HCT116 (cell line): Measurements from ENCODE around the gene XRN2. TPM values are rescaled to one million over a fixed set of nuclear protein-coding genes. Genes with fewer than 3 reads are reported as not detected.

Experiments
- ATAC-seq: fragments of 200-7000 bp; cut with Tn5 transposase; 2 replicates; pipeline ENCODE4 v1.9.1; 2020; ENCODE audit warnings: mild to moderate bottlenecking, moderate library complexity
- BruUV-seq: library from RNA; stranded (reverse); fragments of 400-500 nt; replicated peaks from 2 replicates; lab custom pipeline; 2021; lab: Mats Ljungman, UMichigan
- CTCF ChIA-PET: fragments of 300-600 bp; sonication (Branson Sonifier 250); formaldehyde crosslinking; loops from one replicate; lab custom pipeline; 2021; ENCODE audit warnings: antibody characterized with exemption; lab: Charles Lee
- POLR2A ChIA-PET: fragments of 300-600, 350-600 bp; sonication (Branson Sonifier 250); formaldehyde crosslinking; loops from one replicate; lab custom pipeline; 2021; ENCODE audit warnings: antibody characterized with exemption; lab: Charles Lee
- RAD21 ChIA-PET, 2 experiments: fragments of 300-600 bp; sonication (Branson Sonifier 250); formaldehyde crosslinking; loops; one replicate each; lab custom pipeline; 2023; ENCODE audit warnings: low total read pairs in 2 of 2; ENCODE audit not compliant: uncharacterized antibody in 2 of 2, unreplicated experiment in 2 of 2, low non-redundant PET in 1 of 2; lab: Charles Lee
- DNase-seq: peaks from one replicate; pipeline ENCODE4 v3.0.0-alpha.2; 2010; ENCODE audit warnings: low read depth, low spot score
- H2AFZ ChIP-seq: fragments of 200-600 bp; shearing (Covaris generic), sonication (generic); 2 replicates; pipeline ENCODE4 v1.6.1; 2017; ENCODE audit warnings: low read depth, mixed run types, mixed read lengths, antibody characterized with exemption, low read length; ENCODE audit not compliant: poor library complexity, severe bottlenecking
- H3K27ac ChIP-seq: 2 replicates; pipeline ENCODE4 v1.5.1; 2012; ENCODE audit warnings: low read depth, low read length
- H3K27me3 ChIP-seq: fragments of 200-600 bp; sonication (generic); 2 replicates; pipeline ENCODE4 v1.6.1; 2016; ENCODE audit warnings: mixed run types, low read length, mixed read lengths; ENCODE audit not compliant: insufficient read depth
- H3K36me3 ChIP-seq, 2 experiments: fragments of 200-500 bp in 1 of 2; fragments of 200-600 bp in 1 of 2; sonication (Bioruptor generic) in 1 of 2; sonication (generic) in 1 of 2; 2 replicates each; pipeline versions ENCODE4 v1.5.1 to v1.6.1; 2014 to 2016; ENCODE audit warnings: low read length in 2 of 2, inconsistent platforms in 1 of 2, mixed read lengths in 1 of 2, mixed run types in 1 of 2; ENCODE audit not compliant: insufficient read depth in 2 of 2, control insufficient read depth in 1 of 2
- H3K4me1 ChIP-seq, 2 experiments: fragments of 200-600 bp in 1 of 2; sonication (generic) in 1 of 2; 2 replicates each; pipeline versions ENCODE4 v1.5.1 to v1.6.1; 2012 to 2017; ENCODE audit warnings: low read length in 2 of 2, inconsistent platforms in 1 of 2, mild to moderate bottlenecking in 1 of 2, mixed read lengths in 1 of 2, mixed run types in 1 of 2, moderate library complexity in 1 of 2; ENCODE audit not compliant: insufficient read depth in 2 of 2, control insufficient read depth in 1 of 2
- H3K4me2 ChIP-seq: fragments of 200-600 bp; sonication (generic); 2 replicates; pipeline ENCODE4 v1.6.1; 2017; ENCODE audit warnings: mixed run types, low read length, mixed read lengths
- H3K4me3 ChIP-seq, 2 experiments: fragments of 200-600 bp in 1 of 2; sonication (generic) in 1 of 2; replicated peaks in 1 of 2; 2 replicates each; pipeline ENCODE4 v1.5.1; 2011 to 2016; ENCODE audit warnings: low read length in 2 of 2, control low read depth in 1 of 2, low read depth in 1 of 2, mild to moderate bottlenecking in 1 of 2, mixed read lengths in 1 of 2, mixed run types in 1 of 2
- H3K79me2 ChIP-seq: fragments of 200-600 bp; sonication (generic); 2 replicates; pipeline ENCODE4 v1.6.1; 2017; ENCODE audit warnings: mild to moderate bottlenecking, mixed run types, low read length, moderate library complexity, mixed read lengths; ENCODE audit not compliant: insufficient read depth
- H3K9ac ChIP-seq: fragments of 200-600 bp; sonication (generic); 2 replicates; pipeline ENCODE4 v1.6.1; 2016; ENCODE audit warnings: low read length, mixed read lengths
- H3K9me2 ChIP-seq: fragments of 200-600 bp; sonication (generic), shearing (Covaris generic); 2 replicates; pipeline ENCODE4 v1.6.1; 2017; ENCODE audit warnings: mixed run types, mild to moderate bottlenecking, moderate library complexity; ENCODE audit not compliant: insufficient read depth
- H3K9me3 ChIP-seq, 2 experiments: fragments of 200-500 bp in 1 of 2; fragments of 200-600 bp in 1 of 2; sonication (Bioruptor generic) in 1 of 2; sonication (generic) in 1 of 2; 2 replicates each; pipeline ENCODE4 v1.6.1; 2014 to 2017; ENCODE audit warnings: low read length in 2 of 2, mixed read lengths in 2 of 2, inconsistent platforms in 1 of 2, low read depth in 1 of 2, mild to moderate bottlenecking in 1 of 2, mixed run types in 1 of 2, moderate library complexity in 1 of 2; ENCODE audit not compliant: control insufficient read depth in 1 of 2, insufficient read depth in 1 of 2
- H4K20me1 ChIP-seq: fragments of 200-600 bp; sonication (generic), shearing (Covaris generic); 2 replicates; pipeline ENCODE4 v1.6.1; 2017; ENCODE audit warnings: mixed run types, mild to moderate bottlenecking, moderate library complexity; ENCODE audit not compliant: insufficient read depth
- CBX3 ChIP-seq: IDR thresholded peaks from 2 replicates; pipeline ENCODE4 v1.6.1; 2012; ENCODE audit warnings: low read depth
- EZH2phosphoT487 ChIP-seq: fragments of 200-600 bp; IDR thresholded peaks from 2 replicates; pipeline ENCODE4 v1.6.1; 2018; ENCODE audit warnings: antibody characterized with exemption, borderline replicate concordance
- FOSL1 ChIP-seq: IDR thresholded peaks from 2 replicates; pipeline ENCODE4 v1.6.1; 2012; ENCODE audit warnings: low read depth
- POLR2AphosphoS5 ChIP-seq: IDR thresholded peaks from 2 replicates; pipeline ENCODE4 v1.6.1; 2011; ENCODE audit warnings: mild to moderate bottlenecking, low read depth, low read length, moderate library complexity
- RAD21 ChIP-seq: IDR thresholded peaks from 2 replicates; pipeline ENCODE4 v1.6.1; 2012; ENCODE audit warnings: low read depth, mild to moderate bottlenecking
- SIN3A ChIP-seq: IDR thresholded peaks from 2 replicates; pipeline ENCODE4 v1.6.1; 2012; ENCODE audit warnings: low read depth
- ZFX ChIP-seq: fragments of 450-650 bp; IDR thresholded peaks from 2 replicates; pipeline ENCODE4 v1.6.1; 2017
- intact Hi-C: fragments of 100-400 bp; cut with micrococcal nuclease; formaldehyde crosslinking; loops from 2 replicates; pipeline ENCODE4 v1.10.0; 2022
- total RNA-seq: library from RNA; stranded (reverse); gene quantifications from one replicate; pipeline ENCODE4 v1.2.1, GENCODE V29; 2021; ENCODE audit not compliant: unreplicated experiment
- TF ChIP-seq, protein P1 (sequence below), 3 experiments: fragments of 200-600 bp in 1 of 3; sonication (generic) in 1 of 3; IDR thresholded peaks in 2 of 3; conservative IDR thresholded peaks in 1 of 3; 2 replicates each; pipeline ENCODE4 v1.5.1; 2012 to 2017; ENCODE audit warnings: low read depth in 2 of 3, low read length in 2 of 3, antibody characterized with exemption in 1 of 3, borderline replicate concordance in 1 of 3, control low read depth in 1 of 3, mild to moderate bottlenecking in 1 of 3, mixed read lengths in 1 of 3, mixed run types in 1 of 3, moderate library complexity in 1 of 3; ENCODE audit not compliant: insufficient read depth in 1 of 3
- TF ChIP-seq, protein P2 (sequence below): IDR thresholded peaks from 2 replicates; pipeline ENCODE4 v1.6.1; 2012
- TF ChIP-seq, protein P3 (sequence below): IDR thresholded peaks from 2 replicates; pipeline ENCODE4 v1.6.1; 2012; ENCODE audit warnings: low read depth

XRN2 gene
- total RNA-seq, 1 experiment from 2014 or later, result 101 TPM

GRCh38 chr20:21302664-21303060 is 469 bp upstream of the XRN2 start:
- Histone ChIP-seq H3K4me2 (peak overlapping the region; percentile 85), H3K27me3 (no peaks in the 10 kb centered on the region), H3K79me2 (peaks cover 45% of the 10 kb centered on the region), H3K9me2 (no peaks in the 10 kb centered on the region), H2AFZ (no peak overlapping the region), H3K9me3 (no peaks in the 10 kb centered on the region), H3K4me3 (peak overlapping the region; percentile 88 to 97), H4K20me1 (peaks cover 15% of the 10 kb centered on the region), H3K27ac (peak overlapping the region; percentile 93), H3K9ac (peak overlapping the region; percentile 80), H3K36me3 (peaks cover 0 to 2% of the 10 kb centered on the region in 2 experiments; a peak in 1 of 4 replicates), H3K4me1 (peaks cover 12 to 24% of the 10 kb centered on the region in 2 experiments)
- RAD21 ChIA-PET, result no interaction called here
- ATAC-seq (peak; percentile 60), DNase-seq (no peak)
- TF ChIP-seq EZH2phosphoT487 (no peak), ZFX (no peak), FOSL1 (no peak), SIN3A (no peak), RAD21 (no peak), POLR2AphosphoS5 (no peak), CBX3 (no peak)
- TF ChIP-seq, protein P1, sequence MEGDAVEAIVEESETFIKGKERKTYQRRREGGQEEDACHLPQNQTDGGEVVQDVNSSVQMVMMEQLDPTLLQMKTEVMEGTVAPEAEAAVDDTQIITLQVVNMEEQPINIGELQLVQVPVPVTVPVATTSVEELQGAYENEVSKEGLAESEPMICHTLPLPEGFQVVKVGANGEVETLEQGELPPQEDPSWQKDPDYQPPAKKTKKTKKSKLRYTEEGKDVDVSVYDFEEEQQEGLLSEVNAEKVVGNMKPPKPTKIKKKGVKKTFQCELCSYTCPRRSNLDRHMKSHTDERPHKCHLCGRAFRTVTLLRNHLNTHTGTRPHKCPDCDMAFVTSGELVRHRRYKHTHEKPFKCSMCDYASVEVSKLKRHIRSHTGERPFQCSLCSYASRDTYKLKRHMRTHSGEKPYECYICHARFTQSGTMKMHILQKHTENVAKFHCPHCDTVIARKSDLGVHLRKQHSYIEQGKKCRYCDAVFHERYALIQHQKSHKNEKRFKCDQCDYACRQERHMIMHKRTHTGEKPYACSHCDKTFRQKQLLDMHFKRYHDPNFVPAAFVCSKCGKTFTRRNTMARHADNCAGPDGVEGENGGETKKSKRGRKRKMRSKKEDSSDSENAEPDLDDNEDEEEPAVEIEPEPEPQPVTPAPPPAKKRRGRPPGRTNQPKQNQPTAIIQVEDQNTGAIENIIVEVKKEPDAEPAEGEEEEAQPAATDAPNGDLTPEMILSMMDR (IDR thresholded peaks at IDR 0.05 in 2 of 3, conservative IDR thresholded peaks at IDR 0.05 in 1 of 3; ENCODE audit: borderline replicate concordance in 1 of 3, insufficient read depth in 1 of 3, low read depth in 2 of 3, low read length in 2 of 3), result no peak
- TF ChIP-seq, protein P2, sequence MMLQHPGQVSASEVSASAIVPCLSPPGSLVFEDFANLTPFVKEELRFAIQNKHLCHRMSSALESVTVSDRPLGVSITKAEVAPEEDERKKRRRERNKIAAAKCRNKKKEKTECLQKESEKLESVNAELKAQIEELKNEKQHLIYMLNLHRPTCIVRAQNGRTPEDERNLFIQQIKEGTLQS, result no peak
- TF ChIP-seq, protein P3, sequence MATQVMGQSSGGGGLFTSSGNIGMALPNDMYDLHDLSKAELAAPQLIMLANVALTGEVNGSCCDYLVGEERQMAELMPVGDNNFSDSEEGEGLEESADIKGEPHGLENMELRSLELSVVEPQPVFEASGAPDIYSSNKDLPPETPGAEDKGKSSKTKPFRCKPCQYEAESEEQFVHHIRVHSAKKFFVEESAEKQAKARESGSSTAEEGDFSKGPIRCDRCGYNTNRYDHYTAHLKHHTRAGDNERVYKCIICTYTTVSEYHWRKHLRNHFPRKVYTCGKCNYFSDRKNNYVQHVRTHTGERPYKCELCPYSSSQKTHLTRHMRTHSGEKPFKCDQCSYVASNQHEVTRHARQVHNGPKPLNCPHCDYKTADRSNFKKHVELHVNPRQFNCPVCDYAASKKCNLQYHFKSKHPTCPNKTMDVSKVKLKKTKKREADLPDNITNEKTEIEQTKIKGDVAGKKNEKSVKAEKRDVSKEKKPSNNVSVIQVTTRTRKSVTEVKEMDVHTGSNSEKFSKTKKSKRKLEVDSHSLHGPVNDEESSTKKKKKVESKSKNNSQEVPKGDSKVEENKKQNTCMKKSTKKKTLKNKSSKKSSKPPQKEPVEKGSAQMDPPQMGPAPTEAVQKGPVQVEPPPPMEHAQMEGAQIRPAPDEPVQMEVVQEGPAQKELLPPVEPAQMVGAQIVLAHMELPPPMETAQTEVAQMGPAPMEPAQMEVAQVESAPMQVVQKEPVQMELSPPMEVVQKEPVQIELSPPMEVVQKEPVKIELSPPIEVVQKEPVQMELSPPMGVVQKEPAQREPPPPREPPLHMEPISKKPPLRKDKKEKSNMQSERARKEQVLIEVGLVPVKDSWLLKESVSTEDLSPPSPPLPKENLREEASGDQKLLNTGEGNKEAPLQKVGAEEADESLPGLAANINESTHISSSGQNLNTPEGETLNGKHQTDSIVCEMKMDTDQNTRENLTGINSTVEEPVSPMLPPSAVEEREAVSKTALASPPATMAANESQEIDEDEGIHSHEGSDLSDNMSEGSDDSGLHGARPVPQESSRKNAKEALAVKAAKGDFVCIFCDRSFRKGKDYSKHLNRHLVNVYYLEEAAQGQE, result no peak
- CTCF ChIA-PET, result interaction anchor here (0.9 kb wide), 1 partner anchor 66 kb away, joined by 3 read pairs; no protein-coding TSS in a partner anchor
- intact Hi-C loops, result no loop called here
- TSS peak; percentile 84 for BruUV-seq
- POLR2A ChIA-PET, result interaction anchor here (0.7 to 1.3 kb wide), 7 partner anchors 9 to 1850 kb away, joined by 3 to 6 read pairs (median 3); no protein-coding TSS in a partner anchor
